Transverse colon (tissue), 4 donors: ENCODE results near the gene MOCS1. TPM values are rescaled to one million over a fixed set of nuclear protein-coding genes. Genes with fewer than 3 reads are reported as not detected.

Source experiments
- DNase-seq: peaks from one replicate; pipeline ENCODE4 v3.0.0-alpha.2; 2019
- H3K27ac ChIP-seq, 4 donors: fragments of 200-600 bp; sonication (generic); 2 replicates each; pipeline ENCODE4 v1.5.1; 2016 to 2018; ENCODE audit warnings: inconsistent platforms in 4 of 4
- H3K27me3 ChIP-seq: fragments of 200-600 bp; sonication (generic); 2 replicates; pipeline ENCODE4 v1.5.1; 2017; ENCODE audit warnings: inconsistent platforms
- H3K36me3 ChIP-seq, 4 donors: fragments of 200-600 bp; sonication (generic); 2 replicates each; pipeline ENCODE4 v1.5.1; 2017 to 2019; ENCODE audit warnings: inconsistent platforms in 4 of 4
- H3K4me1 ChIP-seq, 4 donors: fragments of 200-600 bp; sonication (generic); 2 replicates each; pipeline ENCODE4 v1.5.1; 2017 to 2020; ENCODE audit warnings: inconsistent platforms in 4 of 4
- H3K4me3 ChIP-seq, 4 donors: fragments of 200-600 bp; sonication (generic); 1 replicate in 1 of 4; 2 replicates in 3 of 4; pipeline versions ENCODE4 v1.5.1 to v1.6.1; 2017 to 2019; ENCODE audit warnings: inconsistent platforms in 4 of 4
- H3K9me3 ChIP-seq, 2 donors: fragments of 200-600 bp; sonication (generic); 2 replicates each; pipeline ENCODE4 v1.5.1; 2017 to 2019; ENCODE audit warnings: inconsistent platforms in 2 of 2
- EP300 ChIP-seq: sonication (generic); formaldehyde crosslinking; IDR thresholded peaks from one replicate; pipeline ENCODE4 v1.6.1; 2017; ENCODE audit warnings: antibody characterized with exemption, low read depth
- POLR2A ChIP-seq: fragments of 450-650 bp; IDR thresholded peaks from one replicate; pipeline ENCODE4 v1.6.1; 2016; ENCODE audit warnings: antibody characterized with exemption, mild to moderate bottlenecking, moderate library complexity
- POLR2AphosphoS5 ChIP-seq, 3 donors: sonication (generic); formaldehyde crosslinking; IDR thresholded peaks; one replicate each; pipeline ENCODE4 v1.6.1; 2016; ENCODE audit warnings: antibody characterized with exemption in 3 of 3
- WGBS, 2 donors: methylation state at CpG; one replicate each; pipeline ENCODE4 v1.1.5; 2018; ENCODE audit warnings: low coverage in 1 of 2; 5-methylcytosine and 5-hydroxymethylcytosine counted together
- in situ Hi-C, 4 donors: fragments of 200-750 bp; cut with MboI; loops; one replicate each; pipeline versions ENCODE4 v1.15.0 to v1.15.1; 2017; ENCODE audit warnings: low sequenced_read_pairs in 3 of 4, low pct_ligation_motif_present in 1 of 4, low pct_unique_long_range_greater_than_20kb in 1 of 4
- intact Hi-C: fragments of 100-400 bp; cut with DNase I; formaldehyde crosslinking; loops from one replicate; pipeline ENCODE4 v1.15.1; 2023; ENCODE audit warnings: low total_unique reads
- total RNA-seq, 4 donors: library from RNA; depleted of rRNA; stranded (reverse); fragments of >200 nt; gene quantifications; one replicate each; pipeline ENCODE4 v1.1.0, GENCODE V29; 2016
- TF ChIP-seq, protein P1 (sequence below), 5 experiments: fragments of 200-600 bp in 3 of 5; fragments of 450-650 bp in 2 of 5; sonication (generic) in 3 of 5; IDR thresholded peaks; 1 replicate in 2 of 5; 2 replicates in 3 of 5; pipeline ENCODE4 v1.5.1; 2016 to 2017; ENCODE audit warnings: antibody characterized with exemption in 5 of 5, inconsistent platforms in 3 of 5, mild to moderate bottlenecking in 2 of 5, moderate library complexity in 1 of 5

The MOCS1 gene
- total RNA-seq, 4 donors from 2014 or later = 20.6 to 58.3 (median 42.3) TPM

DNA sequence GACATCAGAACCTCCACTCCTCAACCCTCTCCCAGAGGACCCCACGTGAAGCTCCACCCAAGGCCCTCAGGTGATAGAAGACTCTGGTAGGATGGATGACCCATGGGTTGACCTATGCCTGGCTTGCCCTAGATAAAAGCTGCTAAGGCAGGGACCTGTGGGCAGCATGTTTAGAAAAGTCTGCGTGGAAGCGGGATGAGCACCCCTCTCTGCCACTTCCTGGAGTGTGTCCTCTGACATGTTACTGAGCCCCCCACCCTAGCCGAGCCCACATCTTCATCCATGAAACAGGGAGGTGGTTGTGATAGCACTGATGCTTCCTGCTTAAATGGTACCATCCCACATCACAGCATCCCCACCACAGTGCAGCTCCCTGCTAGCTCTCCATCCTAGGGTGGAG, 21.8 kb downstream of the MOCS1 start:
- H3K4me1 ChIP-seq = peaks cover 0 to 3% (median under 1%) of the 10 kb centered on the region in 4 donors
- H3K27ac ChIP-seq = no peak overlapping the region
- WGBS, 2 donors = 88% methylated on average over 4 of the region's 4 CpGs; no CpG with 5 or more reads in 1 of the 2 donors
- H3K36me3 ChIP-seq = peaks cover 0 to 14% (median 6%) of the 10 kb centered on the region in 4 donors
- in situ Hi-C loops (no loop called here), intact Hi-C loops (no loop called here)
- no peak for DNase-seq
- no peaks in the 10 kb centered on the region for H3K27me3 ChIP-seq
- TF ChIP-seq, protein P1, sequence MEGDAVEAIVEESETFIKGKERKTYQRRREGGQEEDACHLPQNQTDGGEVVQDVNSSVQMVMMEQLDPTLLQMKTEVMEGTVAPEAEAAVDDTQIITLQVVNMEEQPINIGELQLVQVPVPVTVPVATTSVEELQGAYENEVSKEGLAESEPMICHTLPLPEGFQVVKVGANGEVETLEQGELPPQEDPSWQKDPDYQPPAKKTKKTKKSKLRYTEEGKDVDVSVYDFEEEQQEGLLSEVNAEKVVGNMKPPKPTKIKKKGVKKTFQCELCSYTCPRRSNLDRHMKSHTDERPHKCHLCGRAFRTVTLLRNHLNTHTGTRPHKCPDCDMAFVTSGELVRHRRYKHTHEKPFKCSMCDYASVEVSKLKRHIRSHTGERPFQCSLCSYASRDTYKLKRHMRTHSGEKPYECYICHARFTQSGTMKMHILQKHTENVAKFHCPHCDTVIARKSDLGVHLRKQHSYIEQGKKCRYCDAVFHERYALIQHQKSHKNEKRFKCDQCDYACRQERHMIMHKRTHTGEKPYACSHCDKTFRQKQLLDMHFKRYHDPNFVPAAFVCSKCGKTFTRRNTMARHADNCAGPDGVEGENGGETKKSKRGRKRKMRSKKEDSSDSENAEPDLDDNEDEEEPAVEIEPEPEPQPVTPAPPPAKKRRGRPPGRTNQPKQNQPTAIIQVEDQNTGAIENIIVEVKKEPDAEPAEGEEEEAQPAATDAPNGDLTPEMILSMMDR (IDR thresholded peaks at IDR 0.05) = no peak
- no peak for TF ChIP-seq EP300
- no peak for TF ChIP-seq POLR2AphosphoS5 (IDR thresholded peaks at IDR 0.05)
- TF ChIP-seq POLR2A = no peak
- H3K4me3 ChIP-seq = no peak overlapping the region
- no peaks in the 10 kb centered on the region for H3K9me3 ChIP-seq

DNA sequence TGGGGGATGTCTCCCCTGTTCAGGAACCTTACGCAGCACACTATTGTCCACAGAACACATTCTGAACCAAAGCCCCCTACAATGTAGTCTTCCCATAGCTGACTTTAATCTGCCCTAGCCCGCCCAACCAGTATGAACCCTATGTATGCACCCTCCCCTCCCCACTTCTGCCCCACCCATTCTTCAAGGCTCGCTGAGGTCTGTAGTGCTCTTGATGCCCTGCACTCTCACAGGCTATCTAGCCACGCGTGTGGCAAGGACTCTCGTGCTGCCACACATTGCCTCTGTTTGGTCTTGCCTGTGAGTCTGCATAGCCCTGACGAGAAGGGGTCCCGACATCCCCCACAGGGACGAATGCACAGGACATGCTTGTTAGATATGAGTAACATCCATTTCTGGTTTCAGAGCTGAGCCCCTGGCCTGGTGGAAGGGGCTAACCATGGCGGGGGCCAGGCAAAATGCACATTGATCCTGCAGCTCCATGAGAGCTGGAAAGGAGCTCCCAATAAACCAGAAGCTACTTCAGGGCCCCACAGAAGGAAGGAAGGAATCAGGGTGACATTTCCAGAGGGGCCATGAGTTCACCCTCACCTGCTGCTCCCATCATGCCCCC, 22.6 kb downstream of the MOCS1 start:
- DNase-seq = no peak
- no peak overlapping the region for H3K27ac ChIP-seq
- WGBS, 2 donors = 90 to 91% methylated on average over 2 to 10 of the region's 10 CpGs
- intact Hi-C loops = no loop called here
- H3K4me3 ChIP-seq = no peak overlapping the region
- no peak for TF ChIP-seq POLR2A
- in situ Hi-C loops = no loop called here
- no peaks in the 10 kb centered on the region for H3K4me1 ChIP-seq
- peaks cover 0 to 9% (median 4%) of the 10 kb centered on the region in 4 donors for H3K36me3 ChIP-seq
- H3K27me3 ChIP-seq = no peaks in the 10 kb centered on the region
- H3K9me3 ChIP-seq = no peaks in the 10 kb centered on the region

DNA sequence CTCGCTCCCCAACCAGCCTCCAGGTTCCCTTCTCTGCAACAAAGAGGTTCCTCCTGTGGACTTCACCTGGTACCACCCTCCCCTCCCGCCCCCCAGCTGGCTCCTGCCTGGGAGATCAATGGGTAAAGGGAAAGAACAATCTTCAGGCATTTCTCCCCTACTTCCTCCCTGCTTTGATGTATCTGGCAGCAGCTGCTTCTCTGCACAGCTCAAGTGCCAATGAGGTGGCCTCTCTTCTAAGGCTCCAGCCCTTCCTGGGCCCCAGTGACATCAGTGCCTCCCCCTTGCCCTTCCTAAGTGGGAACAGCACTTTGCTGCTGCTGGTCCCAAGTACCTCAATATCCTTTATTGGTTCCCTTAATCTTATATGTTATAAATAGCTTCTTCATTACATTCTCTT, 23.5 kb downstream of the MOCS1 start:
- no peaks in the 10 kb centered on the region for H3K27me3 ChIP-seq
- intact Hi-C loops = no loop called here
- no peak for DNase-seq
- peaks cover 0 to 8% (median 4%) of the 10 kb centered on the region in 4 donors for H3K36me3 ChIP-seq
- H3K9me3 ChIP-seq = no peaks in the 10 kb centered on the region
- TF ChIP-seq POLR2A = no peak
- TF ChIP-seq, protein P1 (IDR thresholded peaks at IDR 0.05) = no peak
- TF ChIP-seq POLR2AphosphoS5 (IDR thresholded peaks at IDR 0.05) = no peak
- no peak for TF ChIP-seq EP300
- no peak overlapping the region for H3K27ac ChIP-seq
- no peaks in the 10 kb centered on the region for H3K4me1 ChIP-seq
- in situ Hi-C loops = no loop called here
- 82 to 100% methylated on average over 1 to 2 of the region's 2 CpGs for WGBS, 2 donors
- H3K4me3 ChIP-seq = no peak overlapping the region

DNA sequence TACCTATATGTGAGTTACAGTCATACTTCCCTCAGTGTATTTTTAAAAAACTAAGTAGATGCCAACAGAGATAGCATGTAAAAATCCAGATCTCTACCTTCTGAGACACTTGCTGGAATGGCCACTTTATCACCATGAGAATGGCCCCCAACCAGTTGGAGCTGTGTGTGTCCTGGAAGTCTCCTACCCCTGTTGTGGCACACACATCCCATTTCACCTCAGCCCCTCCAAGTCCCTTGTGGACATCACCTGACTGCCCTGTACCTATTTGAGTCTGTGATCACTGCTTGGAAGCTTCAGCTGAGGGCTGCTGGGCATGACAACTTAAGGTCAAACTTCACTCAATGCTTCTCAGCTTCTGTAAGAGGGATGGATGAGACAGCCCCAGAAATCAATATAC, 24.1 kb downstream of the MOCS1 start:
- in situ Hi-C loops = no loop called here
- intact Hi-C loops = no loop called here
- Histone ChIP-seq H3K9me3 (no peaks in the 10 kb centered on the region), H3K36me3 (peaks cover 0 to 8% (median 1%) of the 10 kb centered on the region in 4 donors), H3K27me3 (no peaks in the 10 kb centered on the region), H3K4me3 (no peak overlapping the region), H3K27ac (no peak overlapping the region), H3K4me1 (no peaks in the 10 kb centered on the region)
- DNase-seq = no peak
- TF ChIP-seq POLR2AphosphoS5 (IDR thresholded peaks at IDR 0.05) (no peak), EP300 (no peak), POLR2A (no peak)
- TF ChIP-seq, protein P1 (IDR thresholded peaks at IDR 0.05) = no peak

DNA sequence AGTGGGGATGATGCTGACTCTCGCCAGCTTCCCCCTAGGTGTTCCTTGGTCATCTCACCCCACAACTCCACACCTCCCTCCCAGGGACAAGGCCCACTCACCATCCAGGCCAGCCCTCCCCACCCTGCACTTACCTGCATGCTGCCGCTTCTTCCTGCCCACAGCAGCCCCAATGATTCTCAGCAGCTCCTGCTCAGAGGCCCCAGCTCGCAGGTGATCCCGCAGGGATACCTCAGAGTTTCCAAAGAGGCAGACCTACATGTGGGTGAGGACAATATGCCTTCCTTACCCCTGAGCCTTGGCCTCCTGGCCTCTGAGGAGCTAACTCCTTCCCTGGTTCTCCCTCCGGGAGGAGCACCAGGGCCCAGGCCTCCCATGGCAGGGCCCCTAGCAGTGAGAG, 24.6 kb downstream of the MOCS1 start:
- Histone ChIP-seq H3K36me3 (peaks cover 0 to 8% (median 0%) of the 10 kb centered on the region in 4 donors), H3K27ac (no peak overlapping the region), H3K4me1 (no peaks in the 10 kb centered on the region), H3K27me3 (no peaks in the 10 kb centered on the region), H3K9me3 (no peaks in the 10 kb centered on the region), H3K4me3 (no peak overlapping the region)
- 99 to 100% methylated on average over 1 to 5 of the region's 5 CpGs for WGBS, 2 donors
- no peak for TF ChIP-seq POLR2AphosphoS5 (IDR thresholded peaks at IDR 0.05)
- no peak for TF ChIP-seq POLR2A
- no peak for TF ChIP-seq EP300
- TF ChIP-seq, protein P1 (IDR thresholded peaks at IDR 0.05) = no peak
- DNase-seq = no peak
- intact Hi-C loops = no loop called here
- in situ Hi-C loops = no loop called here
